Measurements from ENCODE around the gene NPBWR2.

NPBWR2 gene

GRCh38 chr20:64083804-64084684 is 23.3 kb downstream of the NPBWR2 start, which contains the start of gene LKAAEAR1:
Gene LKAAEAR1 (minus strand): TSS chr20:64084398. CDS start chr20:64084219, 179 bp downstream.
- no peak for DNase-seq (ENCODE audit: low read depth in 2 of 2)

GRCh38 chr20:64083378-64083803 is 24.0 kb downstream of the NPBWR2 start:
- DNase-seq (ENCODE audit: low read depth in 2 of 2) = no peak

- no peak for DNase-seq (ENCODE audit: low read depth in 2 of 2)
Measured at GRCh38 chr20:64082820-64083377, 24.5 kb downstream of the NPBWR2 start.

GRCh38 chr20:64082126-64082731 is 25.1 kb downstream of the NPBWR2 start:
- DNase-seq (ENCODE audit: low read depth in 2 of 2) = no peak

- no peak for DNase-seq (ENCODE audit: low read depth in 2 of 2)
Measured at GRCh38 chr20:64081624-64081964, 25.8 kb downstream of the NPBWR2 start.

GRCh38 chr20:64080813-64081623 is 26.3 kb downstream of the NPBWR2 start:
- no peak for DNase-seq (ENCODE audit: low read depth in 2 of 2)

- peak in 1 of 2 donors; percentile 49 for DNase-seq (ENCODE audit: low read depth in 2 of 2)
Measured at GRCh38 chr20:64080013-64080812, 27.2 kb downstream of the NPBWR2 start, which contains the start of gene OPRL1. Gene OPRL1 (plus strand): TSS chr20:64080082. CDS start chr20:64092721, 12,639 bp downstream.

- peak in 1 of 2 donors; percentile 36 for DNase-seq (ENCODE audit: low read depth in 2 of 2)
Measured at GRCh38 chr20:64079273-64080012, 27.9 kb downstream of the NPBWR2 start, which contains the start of gene RGS19. Gene RGS19 (minus strand): TSS chr20:64079518. CDS start chr20:64076886, 2,632 bp downstream.

GRCh38 chr20:64078934-64079272 is 28.5 kb downstream of the NPBWR2 start:
- DNase-seq (ENCODE audit: low read depth in 2 of 2) = no peak

- no peak for DNase-seq (ENCODE audit: low read depth in 2 of 2)
Measured at GRCh38 chr20:64077876-64078551, 29.4 kb downstream of the NPBWR2 start.

- no peak for DNase-seq (ENCODE audit: low read depth in 2 of 2)
Measured at GRCh38 chr20:64077541-64077875, 29.9 kb downstream of the NPBWR2 start.

GRCh38 chr20:64077094-64077493 is 30.3 kb downstream of the NPBWR2 start:
- DNase-seq (ENCODE audit: low read depth in 2 of 2) = no peak

- no peak for DNase-seq (ENCODE audit: low read depth in 2 of 2)
Measured at GRCh38 chr20:64076061-64076997, 31.0 kb downstream of the NPBWR2 start.

- no peak for DNase-seq (ENCODE audit: low read depth in 2 of 2)
Measured at GRCh38 chr20:64075556-64075955, 31.8 kb downstream of the NPBWR2 start.

- no peak for DNase-seq (ENCODE audit: low read depth in 2 of 2)
Measured at GRCh38 chr20:64074963-64075362, 32.4 kb downstream of the NPBWR2 start.

GRCh38 chr20:64074184-64074789 is 33.1 kb downstream of the NPBWR2 start:
- DNase-seq (ENCODE audit: low read depth in 2 of 2) = no peak

GRCh38 chr20:64073476-64074183 is 33.7 kb downstream of the NPBWR2 start:
- DNase-seq (ENCODE audit: low read depth in 2 of 2) = no peak

Measured in stimulated activated CD8-positive, alpha-beta memory T cell treated with anti-CD3 and anti-CD28 coated beads, Interleukin-15, amount 100 ng/mL, for 4 hours (primary cell).